Stimulated activated CD4-positive, alpha-beta T cell treated with anti-CD3 and anti-CD28 coated beads, TNF-alpha, amount 100 ng/mL, for 48 hours (primary cell): Measurements from ENCODE around the gene MAP3K21.

ENCODE experiments used
- DNase-seq, 3 donors: peaks; one replicate each; pipeline ENCODE4 v3.0.0-alpha.2; 2020; ENCODE audit warnings: low read depth in 3 of 3

Gene MAP3K21

GRCh38 chr1:233326319-233326718 is 1.2 kb upstream of the MAP3K21 start:
- no peak for DNase-seq

GRCh38 chr1:233326811-233327650 is 493 bp upstream of the MAP3K21 start:
- DNase-seq = peak; percentile 77 to 88 (median 79)

- DNase-seq = peak in 1 of 3 donors; percentile 19
Observed at GRCh38 chr1:233328142-233328921, 808 bp downstream of the MAP3K21 start.

DNA sequence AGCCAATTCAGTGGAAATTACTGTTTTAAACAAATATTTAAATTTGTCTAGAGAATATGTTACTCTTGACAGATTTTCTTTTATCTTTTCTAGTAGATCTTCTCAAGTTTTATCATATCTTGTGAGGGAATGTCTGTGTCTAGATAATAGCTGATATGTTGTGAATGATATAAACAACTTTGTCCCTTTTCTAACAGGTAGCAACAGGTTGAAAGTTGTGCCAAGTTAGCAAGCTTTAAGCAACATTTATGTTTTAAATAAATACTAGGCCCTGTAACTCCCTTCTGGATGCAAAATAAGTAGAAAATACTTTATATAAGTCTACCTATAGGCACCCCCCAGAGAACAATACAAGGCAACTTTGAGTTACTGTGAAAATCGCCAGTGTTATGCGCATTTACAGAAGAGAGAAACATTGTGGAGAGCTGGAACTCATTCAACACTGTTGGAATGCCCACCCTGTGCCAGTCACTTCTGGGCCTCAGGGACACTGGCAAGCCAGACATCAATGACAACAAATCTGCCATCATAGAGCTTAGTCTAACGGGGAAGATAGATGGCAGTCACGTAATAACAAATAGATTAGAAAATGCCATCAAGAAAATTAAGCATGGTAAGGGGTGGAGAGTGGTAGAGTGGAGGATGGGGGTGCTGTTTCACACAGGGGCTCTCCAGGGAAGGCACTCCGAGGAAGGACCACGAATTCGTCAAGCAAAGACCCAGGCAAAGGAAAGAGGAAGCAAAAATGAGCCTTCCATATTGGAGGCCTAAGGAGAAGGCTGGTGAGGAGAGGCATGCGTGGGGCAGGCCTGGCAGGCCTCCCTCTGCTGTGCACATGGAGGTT is 4.4 kb downstream of the MAP3K21 start:
- DNase-seq = no peak

DNA sequence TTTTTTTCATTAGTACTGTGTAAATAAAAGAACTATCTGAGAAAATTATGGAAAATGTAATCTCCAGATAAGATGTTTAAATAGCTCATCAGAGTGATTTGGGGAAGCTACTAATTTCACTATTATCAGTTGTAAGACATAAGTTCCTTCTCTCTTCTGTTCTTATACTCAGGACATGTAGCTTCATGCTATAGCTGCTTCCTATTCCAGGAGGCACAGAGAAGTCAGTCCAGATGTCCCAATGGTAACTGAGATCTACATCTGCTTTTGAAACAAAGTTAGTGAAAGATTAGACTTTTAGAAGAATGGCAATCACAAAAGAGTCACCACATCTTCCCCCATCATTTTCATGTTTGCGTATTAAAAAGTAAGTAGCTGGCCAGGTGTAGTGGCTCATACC is 5.6 kb downstream of the MAP3K21 start:
- DNase-seq = no peak

GRCh38 chr1:233334092-233334491 is 6.6 kb downstream of the MAP3K21 start:
- no peak for DNase-seq

DNA sequence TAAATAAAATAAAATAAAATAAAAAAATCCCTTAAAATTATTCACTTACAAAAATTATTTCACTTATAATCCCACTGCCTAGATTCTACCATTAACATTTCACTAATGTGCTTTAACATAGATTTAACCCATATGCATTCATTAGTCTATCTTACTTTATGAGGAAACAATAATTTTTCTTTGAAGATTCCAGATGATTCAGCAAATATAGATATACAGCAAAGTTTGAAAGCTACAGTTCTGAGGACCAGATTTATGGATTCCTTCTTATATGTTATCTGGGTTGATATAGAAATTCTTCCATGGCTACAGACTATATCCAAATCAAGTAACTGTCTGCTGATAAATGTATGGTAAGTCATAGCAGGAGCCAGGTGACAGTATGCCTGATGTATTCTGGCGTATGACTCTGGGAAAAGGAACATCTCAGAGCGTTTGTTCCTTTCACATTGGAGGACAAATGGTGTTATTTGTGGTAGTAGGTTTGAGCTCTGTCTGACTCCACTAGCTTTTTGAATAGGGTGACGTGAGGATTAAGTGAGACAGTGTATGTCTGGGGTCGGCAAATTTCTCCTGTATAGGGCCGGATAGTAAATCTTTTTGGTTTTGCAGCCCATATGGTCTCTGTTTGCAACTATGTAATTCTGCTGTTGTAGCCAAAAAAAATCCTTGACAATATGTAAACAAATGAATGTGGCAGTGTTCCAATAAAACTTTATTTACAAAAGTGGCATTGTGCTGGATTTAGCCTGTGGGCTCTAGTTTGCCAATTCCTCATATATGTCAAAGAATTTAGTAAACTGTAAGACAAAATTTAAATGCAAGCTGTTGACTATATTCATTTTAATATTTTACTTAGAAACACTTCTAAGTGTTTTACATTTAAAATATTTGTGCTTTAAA is 9.3 kb downstream of the MAP3K21 start:
- no peak for DNase-seq

DNA sequence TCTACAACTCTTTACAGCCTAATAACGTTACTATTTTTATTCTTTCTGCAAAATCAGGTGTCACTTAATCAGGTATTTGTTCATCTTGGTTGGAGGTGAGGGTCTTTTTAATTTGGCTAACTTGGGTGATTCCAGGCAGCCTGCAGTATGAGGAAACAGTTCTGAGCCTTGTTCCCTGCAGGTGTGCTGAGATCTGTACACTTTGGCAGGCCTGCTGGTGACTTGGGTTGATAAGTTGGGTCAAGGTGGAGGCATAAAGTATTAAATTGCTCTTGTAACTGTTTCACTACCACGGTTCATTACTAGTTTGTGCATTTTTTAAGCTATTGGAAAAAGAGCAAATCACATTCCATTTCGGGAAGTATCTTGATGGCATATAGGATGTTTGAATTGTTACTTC is 10.0 kb downstream of the MAP3K21 start:
- DNase-seq = no peak

DNA sequence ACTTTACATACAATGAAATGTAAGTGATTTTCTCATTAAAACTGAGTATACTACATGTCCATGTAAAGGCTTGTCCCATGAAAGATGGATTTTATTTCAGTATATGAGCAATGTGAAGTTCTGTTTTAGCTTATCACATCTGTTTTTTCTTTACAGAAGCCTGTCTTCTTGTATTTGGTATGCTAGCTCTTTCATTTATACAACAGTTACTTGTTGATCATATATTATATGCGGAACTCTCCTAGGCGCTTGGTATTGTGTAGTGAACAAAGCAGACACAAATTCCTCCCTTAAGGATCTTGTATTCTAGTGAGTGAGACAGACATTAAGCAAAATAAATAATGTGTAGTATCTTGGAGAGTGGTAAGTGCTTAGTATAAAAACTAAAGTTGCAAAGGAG is 10.6 kb downstream of the MAP3K21 start:
- DNase-seq = no peak

GRCh38 chr1:233340031-233340555 is 12.6 kb downstream of the MAP3K21 start:
- DNase-seq = no peak

GRCh38 chr1:233340966-233341516 is 13.5 kb downstream of the MAP3K21 start:
- no peak for DNase-seq

- no peak for DNase-seq
Observed at GRCh38 chr1:233342086-233342485, 14.6 kb downstream of the MAP3K21 start.

DNA sequence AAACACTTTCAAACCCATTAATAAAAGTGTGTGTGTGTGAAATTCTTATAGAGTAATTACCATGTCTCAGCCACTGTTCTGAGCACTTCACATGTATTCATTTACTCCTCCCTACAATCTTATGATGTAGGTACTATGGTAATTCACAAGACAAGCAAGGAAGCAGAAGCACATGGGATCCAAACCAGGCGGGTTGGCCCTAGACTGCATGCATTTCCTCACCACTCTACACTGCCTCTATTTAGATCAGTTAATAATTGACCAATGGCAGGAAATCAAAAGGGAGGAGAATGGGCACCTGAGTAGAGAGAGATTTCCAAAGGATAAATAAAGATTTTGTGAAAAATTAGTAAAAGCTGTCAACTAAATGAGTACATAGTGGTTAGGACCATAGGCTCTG is 15.7 kb downstream of the MAP3K21 start:
- DNase-seq = no peak

GRCh38 chr1:233347338-233347737 is 19.8 kb downstream of the MAP3K21 start:
- DNase-seq = no peak

- DNase-seq = no peak
Observed at GRCh38 chr1:233349137-233349536, 21.6 kb downstream of the MAP3K21 start.

DNA sequence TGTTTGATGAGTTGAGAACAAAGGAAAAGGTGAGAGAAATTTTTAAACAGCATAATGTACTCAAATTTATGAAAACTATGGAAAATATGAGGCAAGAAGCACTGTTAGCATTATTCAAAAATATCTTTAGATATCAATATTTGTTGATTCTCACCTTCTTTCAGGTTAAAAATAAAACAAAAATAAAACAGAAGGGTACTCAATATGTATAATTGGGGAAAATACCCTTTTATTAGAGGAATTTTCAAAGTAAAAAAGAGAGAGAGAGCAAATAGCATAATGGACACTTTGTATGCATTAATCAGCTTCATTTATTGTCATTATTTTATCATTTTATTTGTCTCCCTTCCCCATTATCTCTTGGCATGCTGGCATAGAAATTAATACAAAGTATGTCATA is 27.5 kb downstream of the MAP3K21 start:
- DNase-seq = no peak

DNA sequence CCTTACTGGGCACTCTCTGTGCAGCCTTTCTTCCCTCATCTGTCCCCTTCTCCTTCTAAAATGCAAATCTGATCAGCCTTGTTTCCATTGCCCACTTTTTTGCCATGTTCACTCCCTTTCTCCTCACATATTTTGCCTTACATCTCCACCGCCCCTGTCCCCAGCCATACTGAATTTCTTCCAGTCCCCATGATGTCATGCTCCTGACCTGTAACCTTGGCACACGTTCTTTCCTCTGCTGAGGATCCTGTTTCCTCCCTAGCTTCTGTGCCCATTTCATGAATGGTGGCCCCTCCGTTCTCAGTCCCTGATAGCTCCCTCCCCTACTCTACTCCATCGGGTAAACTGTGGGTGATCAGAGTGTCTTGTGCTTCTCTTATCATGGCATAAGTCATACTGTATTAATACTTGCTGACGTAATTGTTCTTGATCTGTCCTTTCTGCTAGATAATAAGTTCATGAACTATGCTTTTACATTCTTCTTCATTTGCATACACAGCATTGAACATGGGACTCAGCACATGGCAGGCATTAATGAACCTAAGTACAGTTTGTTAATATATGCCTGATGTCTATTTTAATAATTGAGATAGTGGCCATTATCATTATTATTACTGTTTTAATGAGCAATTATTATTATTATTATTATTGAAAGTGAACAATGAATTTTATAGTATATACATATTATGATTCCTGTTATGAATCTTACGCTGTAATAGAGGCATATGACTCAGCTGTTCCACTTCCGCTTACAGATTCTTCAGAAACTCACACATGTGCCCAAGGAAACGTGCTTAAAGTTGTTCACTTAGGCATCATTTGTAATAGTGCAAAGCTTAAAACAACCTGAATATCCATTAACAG is 28.5 kb downstream of the MAP3K21 start:
- DNase-seq = peak in 1 of 3 donors; percentile 13

- no peak for DNase-seq
Observed at GRCh38 chr1:233356705-233356987, 29.1 kb downstream of the MAP3K21 start.

- DNase-seq = no peak
Observed at GRCh38 chr1:233357595-233358397, 30.3 kb downstream of the MAP3K21 start.
